WTC11 (cell line): ENCODE measurements around the gene NAP1L5. TPM values are rescaled to one million over a fixed set of nuclear protein-coding genes. Genes with fewer than 3 reads are reported as not detected.

ENCODE experiments used
- ATAC-seq: fragments of 200-7000 bp; cut with Tn5 transposase; 2 replicates; pipeline ENCODE4 v1.10.0; 2021; ENCODE audit warnings: mild to moderate bottlenecking, moderate library complexity
- CTCF ChIA-PET: fragments of 300-600 bp; sonication (Branson Sonifier 250); formaldehyde crosslinking; loops from one replicate; lab custom pipeline; 2021; ENCODE audit warnings: antibody characterized with exemption; lab: Charles Lee
- POLR2A ChIA-PET: fragments of 350-600 bp; sonication (Branson Sonifier 250); formaldehyde crosslinking; loops from one replicate; lab custom pipeline; 2021; ENCODE audit warnings: antibody characterized with exemption; lab: Charles Lee
- DNase-seq: peaks from one replicate; pipeline ENCODE4 v3.0.0; 2021; ENCODE audit warnings: low spot score
- H3K27ac Mint-ChIP-seq: 2 replicates; pipeline ENCODE4 v1.8.0; 2021; ENCODE audit warnings: mixed read lengths
- H3K27me3 Mint-ChIP-seq: 2 replicates; pipeline ENCODE4 v1.8.0; 2021; ENCODE audit warnings: low read depth, mild to moderate bottlenecking, moderate library complexity, mixed read lengths
- H3K36me3 Mint-ChIP-seq: 2 replicates; pipeline ENCODE4 v1.8.0; 2021; ENCODE audit warnings: mixed read lengths
- H3K4me1 Mint-ChIP-seq: 2 replicates; pipeline ENCODE4 v1.8.0; 2022; ENCODE audit warnings: mixed read lengths
- H3K4me3 Mint-ChIP-seq: 2 replicates; pipeline ENCODE4 v1.8.0; 2021; ENCODE audit warnings: mild to moderate bottlenecking, moderate library complexity, mixed read lengths
- H3K9me3 Mint-ChIP-seq: 2 replicates; pipeline ENCODE4 v1.8.0; 2021; ENCODE audit warnings: mixed read lengths
- CBFB ChIP-seq: sonication (generic); formaldehyde crosslinking; IDR thresholded peaks from 2 replicates; pipeline ENCODE4 v1.8.1; 2022; ENCODE audit warnings: mild to moderate bottlenecking, low read depth, missing genetic modification reagents
- CREB1 ChIP-seq: sonication (generic); formaldehyde crosslinking; IDR thresholded peaks from 2 replicates; pipeline ENCODE4 v1.8.0; 2023; ENCODE audit warnings: mild to moderate bottlenecking, missing genetic modification reagents
- CREM ChIP-seq: sonication (generic); formaldehyde crosslinking; IDR thresholded peaks from 2 replicates; pipeline ENCODE4 v1.8.1; 2022; ENCODE audit warnings: mild to moderate bottlenecking, missing genetic modification reagents, moderate library complexity
- FOXP1 ChIP-seq: sonication (generic); formaldehyde crosslinking; IDR thresholded peaks from 2 replicates; pipeline ENCODE4 v1.8.0; 2022; ENCODE audit warnings: missing genetic modification reagents, mild to moderate bottlenecking, moderate library complexity, borderline replicate concordance
- GABPB1 ChIP-seq: sonication (generic); formaldehyde crosslinking; IDR thresholded peaks from 2 replicates; pipeline ENCODE4 v1.8.1; 2023; ENCODE audit warnings: mild to moderate bottlenecking, missing genetic modification reagents
- IRF2 ChIP-seq: sonication (generic); formaldehyde crosslinking; IDR thresholded peaks from 2 replicates; pipeline ENCODE4 v1.8.0; 2022; ENCODE audit warnings: low read depth, missing genetic modification reagents, borderline replicate concordance
- SMAD3 ChIP-seq: sonication (generic); formaldehyde crosslinking; IDR thresholded peaks from 2 replicates; pipeline ENCODE4 v1.8.0; 2022; ENCODE audit warnings: missing genetic modification reagents, mild to moderate bottlenecking, borderline replicate concordance
- TCF7 ChIP-seq: sonication (generic); formaldehyde crosslinking; IDR thresholded peaks from 2 replicates; pipeline ENCODE4 v1.8.0; 2022; ENCODE audit warnings: mild to moderate bottlenecking, low read depth, missing genetic modification reagents, moderate library complexity
- ZNF232 ChIP-seq: sonication (generic); formaldehyde crosslinking; IDR thresholded peaks from 2 replicates; pipeline ENCODE4 v1.8.0; 2022; ENCODE audit warnings: mild to moderate bottlenecking, missing genetic modification reagents
- ZNF317 ChIP-seq: sonication (generic); formaldehyde crosslinking; IDR thresholded peaks from 2 replicates; pipeline ENCODE4 v1.8.1; 2023; ENCODE audit warnings: low read depth, mild to moderate bottlenecking, moderate library complexity, missing genetic modification reagents, borderline replicate concordance
- ZNF396 ChIP-seq: fragments of 250-450 bp; sonication (Bioruptor Pico); IDR thresholded peaks from 2 replicates; pipeline ENCODE4 v1.8.0; 2021; ENCODE audit warnings: mild to moderate bottlenecking, moderate library complexity, borderline replicate concordance
- ZNF671 ChIP-seq: fragments of 250-450 bp; sonication (Bioruptor Pico); IDR thresholded peaks from 2 replicates; pipeline ENCODE4 v1.8.0; 2021; ENCODE audit warnings: mild to moderate bottlenecking
- total RNA-seq: library from RNA; stranded (reverse); gene quantifications from 3 replicates; pipeline ENCODE4 v1.2.3, GENCODE V29; 2021
- TF ChIP-seq, protein P1 (sequence below): sonication (generic); formaldehyde crosslinking; IDR thresholded peaks from 2 replicates; pipeline ENCODE4 v1.8.1; 2023; ENCODE audit warnings: mild to moderate bottlenecking, missing genetic modification reagents, moderate library complexity
- TF ChIP-seq, protein P2 (sequence below): fragments of 250-450 bp; sonication (Bioruptor Pico); conservative IDR thresholded peaks from 2 replicates; pipeline ENCODE4 v1.9.0; 2021; ENCODE audit warnings: mild to moderate bottlenecking
- TF ChIP-seq, protein P3 (sequence below): sonication (generic); formaldehyde crosslinking; IDR thresholded peaks from 2 replicates; pipeline ENCODE4 v1.8.0; 2022; ENCODE audit warnings: missing genetic modification reagents
- TF ChIP-seq, protein P4 (sequence below): fragments of 250-450 bp; sonication (Bioruptor Pico); IDR thresholded peaks from 2 replicates; pipeline ENCODE4 v2.1.2; 2022; ENCODE audit warnings: mild to moderate bottlenecking, moderate library complexity
- TF ChIP-seq, protein P5 (sequence below): sonication (generic); formaldehyde crosslinking; conservative IDR thresholded peaks from 2 replicates; pipeline ENCODE4 v1.8.1; 2022; ENCODE audit warnings: mild to moderate bottlenecking, missing genetic modification reagents
- TF ChIP-seq, protein P6 (sequence below): sonication (generic); formaldehyde crosslinking; IDR thresholded peaks from 2 replicates; pipeline ENCODE4 v1.8.1; 2023; ENCODE audit warnings: mild to moderate bottlenecking, missing genetic modification reagents, moderate library complexity
- TF ChIP-seq, protein P7 (sequence below): fragments of 250-450 bp; sonication (Bioruptor Pico); IDR thresholded peaks from 2 replicates; pipeline ENCODE4 v1.9.0; 2021; ENCODE audit warnings: moderate library complexity, mild to moderate bottlenecking, inconsistent platforms, borderline replicate concordance
- TF ChIP-seq, protein P8 (sequence below): sonication (generic); formaldehyde crosslinking; IDR thresholded peaks from 2 replicates; pipeline ENCODE4 v1.8.1; 2022; ENCODE audit warnings: low read depth, missing genetic modification reagents, borderline replicate concordance

NAP1L5 gene
- total RNA-seq, 1 experiment from 2014 or later, result 3.3 TPM

DNA sequence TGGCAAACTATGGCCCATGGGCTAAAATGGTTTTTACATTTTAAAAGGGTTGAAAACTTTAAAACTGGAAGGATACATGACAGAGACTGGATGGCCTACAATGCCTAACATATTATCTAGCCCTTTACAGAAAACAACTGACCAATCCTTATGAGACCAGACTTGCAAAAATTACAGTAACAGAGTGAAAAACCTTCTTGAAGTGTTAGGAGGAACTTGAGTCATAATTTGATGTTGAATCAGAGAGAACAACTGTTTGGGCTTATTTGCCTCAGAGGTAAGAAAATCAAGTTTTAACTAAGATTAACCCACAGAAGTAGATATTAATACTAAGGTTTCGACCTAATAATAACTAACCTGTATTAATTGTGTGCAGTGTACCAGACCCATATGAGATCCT is 12.4 kb upstream of the NAP1L5 start (continued):
- TF ChIP-seq IRF2 (CRISPR knock-in tag) (no peak), FOXP1 (CRISPR knock-in tag) (no peak), ZNF671 (CRISPR knock-in tag) (no peak), CREM (CRISPR knock-in tag) (no peak), GABPB1 (no peak), ZNF396 (no peak), ZNF317 (CRISPR knock-in tag) (no peak), CREB1 (no peak), CBFB (CRISPR knock-in tag) (no peak), TCF7 (no peak), SMAD3 (no peak)
- TF ChIP-seq, protein P1, sequence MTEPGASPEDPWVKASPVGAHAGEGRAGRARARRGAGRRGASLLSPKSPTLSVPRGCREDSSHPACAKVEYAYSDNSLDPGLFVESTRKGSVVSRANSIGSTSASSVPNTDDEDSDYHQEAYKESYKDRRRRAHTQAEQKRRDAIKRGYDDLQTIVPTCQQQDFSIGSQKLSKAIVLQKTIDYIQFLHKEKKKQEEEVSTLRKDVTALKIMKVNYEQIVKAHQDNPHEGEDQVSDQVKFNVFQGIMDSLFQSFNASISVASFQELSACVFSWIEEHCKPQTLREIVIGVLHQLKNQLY (CRISPR knock-in tag), result no peak

DNA sequence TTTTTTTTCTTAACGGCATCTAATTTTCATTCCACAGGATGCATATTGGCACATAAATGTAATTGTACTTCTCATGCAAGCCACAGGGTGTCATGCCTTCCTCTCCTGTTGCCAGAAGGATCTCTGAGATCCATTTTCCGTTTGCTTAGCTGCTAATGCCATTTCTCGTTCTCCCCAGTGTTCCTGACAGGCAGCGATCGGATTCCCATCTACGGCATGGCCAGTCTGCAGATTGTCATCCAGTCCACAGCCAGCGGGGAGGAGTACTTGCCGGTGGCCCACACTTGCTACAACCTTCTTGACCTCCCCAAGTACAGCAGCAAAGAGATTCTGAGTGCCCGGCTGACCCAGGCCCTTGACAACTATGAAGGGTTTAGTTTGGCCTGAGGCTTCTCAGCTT is 8.9 kb upstream of the NAP1L5 start:
- H3K4me1 Mint-ChIP-seq, result peaks cover 2% of the 10 kb centered on the region; the same call in 1 of the 2 replicates
- POLR2A ChIA-PET, result no interaction called here
- no peak overlapping the region for H3K27ac Mint-ChIP-seq
- TF ChIP-seq CREM (CRISPR knock-in tag), result no peak
- TF ChIP-seq, protein P2, sequence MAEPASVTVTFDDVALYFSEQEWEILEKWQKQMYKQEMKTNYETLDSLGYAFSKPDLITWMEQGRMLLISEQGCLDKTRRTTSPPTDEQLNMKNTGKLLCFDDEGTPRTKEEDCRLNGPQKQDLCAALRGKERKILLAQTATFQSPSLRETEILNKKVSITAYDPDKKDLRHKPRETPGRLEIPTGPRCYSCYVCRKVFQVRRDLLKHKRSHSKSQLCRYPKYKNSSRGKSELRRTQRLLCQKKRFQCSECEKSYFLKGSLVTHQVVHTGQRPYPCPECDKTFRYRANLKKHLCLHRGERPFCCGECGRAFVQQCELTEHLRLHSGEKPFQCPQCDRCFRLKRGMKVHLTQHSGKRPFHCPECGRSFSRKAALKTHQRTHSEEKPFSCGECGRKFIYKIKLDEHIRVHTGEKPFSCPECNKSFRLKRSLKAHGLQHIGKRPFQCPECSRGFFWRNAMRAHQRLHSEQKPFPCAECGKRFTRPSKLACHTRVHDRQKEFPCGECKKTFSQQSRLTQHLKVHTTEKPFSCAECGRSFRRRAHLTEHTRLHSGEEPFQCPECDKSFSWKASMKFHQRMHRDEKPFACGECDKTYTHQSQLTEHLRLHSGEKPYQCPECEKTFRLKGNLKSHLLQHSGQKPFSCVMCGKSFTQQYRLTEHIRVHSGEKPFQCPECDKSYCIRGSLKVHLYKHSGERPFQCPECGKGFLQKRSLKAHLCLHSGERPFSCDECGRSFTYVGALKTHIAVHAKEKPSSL, result no peak
- TF ChIP-seq, protein P3, sequence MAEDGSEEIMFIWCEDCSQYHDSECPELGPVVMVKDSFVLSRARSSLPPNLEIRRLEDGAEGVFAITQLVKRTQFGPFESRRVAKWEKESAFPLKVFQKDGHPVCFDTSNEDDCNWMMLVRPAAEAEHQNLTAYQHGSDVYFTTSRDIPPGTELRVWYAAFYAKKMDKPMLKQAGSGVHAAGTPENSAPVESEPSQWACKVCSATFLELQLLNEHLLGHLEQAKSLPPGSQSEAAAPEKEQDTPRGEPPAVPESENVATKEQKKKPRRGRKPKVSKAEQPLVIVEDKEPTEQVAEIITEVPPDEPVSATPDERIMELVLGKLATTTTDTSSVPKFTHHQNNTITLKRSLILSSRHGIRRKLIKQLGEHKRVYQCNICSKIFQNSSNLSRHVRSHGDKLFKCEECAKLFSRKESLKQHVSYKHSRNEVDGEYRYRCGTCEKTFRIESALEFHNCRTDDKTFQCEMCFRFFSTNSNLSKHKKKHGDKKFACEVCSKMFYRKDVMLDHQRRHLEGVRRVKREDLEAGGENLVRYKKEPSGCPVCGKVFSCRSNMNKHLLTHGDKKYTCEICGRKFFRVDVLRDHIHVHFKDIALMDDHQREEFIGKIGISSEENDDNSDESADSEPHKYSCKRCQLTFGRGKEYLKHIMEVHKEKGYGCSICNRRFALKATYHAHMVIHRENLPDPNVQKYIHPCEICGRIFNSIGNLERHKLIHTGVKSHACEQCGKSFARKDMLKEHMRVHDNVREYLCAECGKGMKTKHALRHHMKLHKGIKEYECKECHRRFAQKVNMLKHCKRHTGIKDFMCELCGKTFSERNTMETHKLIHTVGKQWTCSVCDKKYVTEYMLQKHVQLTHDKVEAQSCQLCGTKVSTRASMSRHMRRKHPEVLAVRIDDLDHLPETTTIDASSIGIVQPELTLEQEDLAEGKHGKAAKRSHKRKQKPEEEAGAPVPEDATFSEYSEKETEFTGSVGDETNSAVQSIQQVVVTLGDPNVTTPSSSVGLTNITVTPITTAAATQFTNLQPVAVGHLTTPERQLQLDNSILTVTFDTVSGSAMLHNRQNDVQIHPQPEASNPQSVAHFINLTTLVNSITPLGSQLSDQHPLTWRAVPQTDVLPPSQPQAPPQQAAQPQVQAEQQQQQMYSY (CRISPR knock-in tag), result no peak
- TF ChIP-seq, all 79 proteins: peak for 0
- DNase-seq (no peak), ATAC-seq (peak; percentile 88)
- CTCF ChIA-PET, result interaction anchor here (0.5 to 1.6 kb wide), 13 partner anchors 19 to 316 kb away, joined by 3 to 7 read pairs (median 3); no protein-coding TSS in a partner anchor
- Mint-ChIP-seq H3K4me3 (no peak overlapping the region), H3K36me3 (no peaks in the 10 kb centered on the region), H3K9me3 (peaks cover 4% of the 10 kb centered on the region), H3K27me3 (no peaks in the 10 kb centered on the region)

DNA sequence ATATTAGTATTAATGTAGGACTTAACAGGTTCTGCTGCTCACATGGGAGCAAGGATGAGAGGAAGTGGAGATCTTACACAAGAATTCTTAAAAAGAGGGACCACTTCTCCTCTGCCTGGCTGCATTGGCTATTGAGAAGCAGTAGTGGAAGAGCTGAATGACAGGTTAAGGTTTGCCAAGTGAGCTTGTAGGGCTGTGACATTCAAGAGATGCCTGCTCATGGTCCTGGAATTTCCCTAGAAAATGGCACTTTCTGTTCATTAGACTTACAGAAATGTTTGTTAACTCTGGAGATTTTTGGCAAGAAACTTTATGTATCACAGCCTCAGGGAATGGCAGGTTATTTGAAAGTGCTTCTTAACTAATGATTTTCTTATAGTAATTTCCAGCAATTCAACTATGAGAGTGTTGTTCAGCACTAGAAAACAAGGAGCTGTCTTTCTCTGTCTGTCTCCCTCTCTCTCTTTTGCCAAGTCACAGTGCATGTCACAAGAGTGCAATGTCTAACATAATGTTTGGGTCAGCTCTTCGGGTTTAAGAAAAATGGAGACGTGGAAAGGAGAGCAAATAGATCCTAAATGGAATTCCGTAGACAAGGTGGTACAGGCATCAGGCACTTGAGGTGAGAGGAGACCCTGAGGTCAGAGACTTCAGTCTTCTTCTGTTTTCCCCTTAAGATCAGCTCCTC is 8.3 kb upstream of the NAP1L5 start:
- H3K9me3 Mint-ChIP-seq, result peaks cover 4% of the 10 kb centered on the region; the same call in 1 of the 2 replicates
- no peaks in the 10 kb centered on the region for H3K36me3 Mint-ChIP-seq
- no peak for ATAC-seq
- no peaks in the 10 kb centered on the region for H3K27me3 Mint-ChIP-seq
- ChIA-PET POLR2A (no interaction called here), CTCF (interaction anchor here (0.5 to 1.6 kb wide), 11 partner anchors 19 to 317 kb away, joined by 3 to 7 read pairs (median 3); no protein-coding TSS in a partner anchor)
- no peak overlapping the region for H3K27ac Mint-ChIP-seq
- DNase-seq, result no peak
- H3K4me1 Mint-ChIP-seq, result peaks cover 2% of the 10 kb centered on the region; the same call in 1 of the 2 replicates
- H3K4me3 Mint-ChIP-seq, result no peak overlapping the region
- TF ChIP-seq ZNF317 (CRISPR knock-in tag) (no peak), ZNF232 (CRISPR knock-in tag) (no peak)
- TF ChIP-seq, protein P4, sequence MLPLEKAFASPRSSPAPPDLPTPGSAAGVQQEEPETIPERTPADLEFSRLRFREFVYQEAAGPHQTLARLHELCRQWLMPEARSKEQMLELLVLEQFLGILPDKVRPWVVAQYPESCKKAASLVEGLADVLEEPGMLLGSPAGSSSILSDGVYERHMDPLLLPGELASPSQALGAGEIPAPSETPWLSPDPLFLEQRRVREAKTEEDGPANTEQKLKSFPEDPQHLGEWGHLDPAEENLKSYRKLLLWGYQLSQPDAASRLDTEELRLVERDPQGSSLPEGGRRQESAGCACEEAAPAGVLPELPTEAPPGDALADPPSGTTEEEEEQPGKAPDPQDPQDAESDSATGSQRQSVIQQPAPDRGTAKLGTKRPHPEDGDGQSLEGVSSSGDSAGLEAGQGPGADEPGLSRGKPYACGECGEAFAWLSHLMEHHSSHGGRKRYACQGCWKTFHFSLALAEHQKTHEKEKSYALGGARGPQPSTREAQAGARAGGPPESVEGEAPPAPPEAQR (CRISPR knock-in tag), result no peak
- TF ChIP-seq, protein P5, sequence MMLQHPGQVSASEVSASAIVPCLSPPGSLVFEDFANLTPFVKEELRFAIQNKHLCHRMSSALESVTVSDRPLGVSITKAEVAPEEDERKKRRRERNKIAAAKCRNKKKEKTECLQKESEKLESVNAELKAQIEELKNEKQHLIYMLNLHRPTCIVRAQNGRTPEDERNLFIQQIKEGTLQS (CRISPR knock-in tag), result no peak
- TF ChIP-seq, protein P6, sequence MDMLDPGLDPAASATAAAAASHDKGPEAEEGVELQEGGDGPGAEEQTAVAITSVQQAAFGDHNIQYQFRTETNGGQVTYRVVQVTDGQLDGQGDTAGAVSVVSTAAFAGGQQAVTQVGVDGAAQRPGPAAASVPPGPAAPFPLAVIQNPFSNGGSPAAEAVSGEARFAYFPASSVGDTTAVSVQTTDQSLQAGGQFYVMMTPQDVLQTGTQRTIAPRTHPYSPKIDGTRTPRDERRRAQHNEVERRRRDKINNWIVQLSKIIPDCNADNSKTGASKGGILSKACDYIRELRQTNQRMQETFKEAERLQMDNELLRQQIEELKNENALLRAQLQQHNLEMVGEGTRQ (CRISPR knock-in tag), result no peak
- TF ChIP-seq, protein P7, sequence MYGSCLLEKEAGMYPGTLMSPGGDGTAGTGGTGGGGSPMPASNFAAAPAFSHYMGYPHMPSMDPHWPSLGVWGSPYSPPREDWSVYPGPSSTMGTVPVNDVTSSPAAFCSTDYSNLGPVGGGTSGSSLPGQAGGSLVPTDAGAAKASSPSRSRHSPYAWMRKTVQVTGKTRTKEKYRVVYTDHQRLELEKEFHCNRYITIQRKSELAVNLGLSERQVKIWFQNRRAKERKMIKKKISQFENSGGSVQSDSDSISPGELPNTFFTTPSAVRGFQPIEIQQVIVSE, result no peak
- TF ChIP-seq, protein P8, sequence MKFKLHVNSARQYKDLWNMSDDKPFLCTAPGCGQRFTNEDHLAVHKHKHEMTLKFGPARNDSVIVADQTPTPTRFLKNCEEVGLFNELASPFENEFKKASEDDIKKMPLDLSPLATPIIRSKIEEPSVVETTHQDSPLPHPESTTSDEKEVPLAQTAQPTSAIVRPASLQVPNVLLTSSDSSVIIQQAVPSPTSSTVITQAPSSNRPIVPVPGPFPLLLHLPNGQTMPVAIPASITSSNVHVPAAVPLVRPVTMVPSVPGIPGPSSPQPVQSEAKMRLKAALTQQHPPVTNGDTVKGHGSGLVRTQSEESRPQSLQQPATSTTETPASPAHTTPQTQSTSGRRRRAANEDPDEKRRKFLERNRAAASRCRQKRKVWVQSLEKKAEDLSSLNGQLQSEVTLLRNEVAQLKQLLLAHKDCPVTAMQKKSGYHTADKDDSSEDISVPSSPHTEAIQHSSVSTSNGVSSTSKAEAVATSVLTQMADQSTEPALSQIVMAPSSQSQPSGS (CRISPR knock-in tag), result no peak
